PFSK-1 (cell line): ENCODE measurements around the gene GTPBP2.

Experiments
- FOXP2 ChIP-seq: optimal IDR thresholded peaks from 2 replicates; pipeline ENCODE3; 2011; ENCODE audit warnings: borderline replicate concordance, control low read depth, inconsistent platforms; ENCODE audit not compliant: insufficient read depth; ENCODE audit errors: extremely low read length, extremely low read depth
- POLR2AphosphoS5 ChIP-seq: IDR thresholded peaks from 2 replicates; pipeline ENCODE4 v1.6.1; 2012; ENCODE audit warnings: low read depth, mild to moderate bottlenecking, control low read depth, low read length, moderate library complexity
- REST ChIP-seq, 2 experiments: IDR thresholded peaks; 2 replicates each; pipeline versions ENCODE4 v1.6.1 to v1.8.0; 2011 to 2012; ENCODE audit warnings: low read depth in 2 of 2, low read length in 2 of 2, control low read depth in 1 of 2, inconsistent platforms in 1 of 2, mild to moderate bottlenecking in 1 of 2, moderate library complexity in 1 of 2; ENCODE audit not compliant: insufficient read depth in 1 of 2
- SIN3A ChIP-seq: IDR thresholded peaks from 2 replicates; pipeline ENCODE4 v1.6.1; 2012; ENCODE audit warnings: mild to moderate bottlenecking, low read length, moderate library complexity, borderline replicate concordance; ENCODE audit not compliant: insufficient read depth
- TAF1 ChIP-seq: IDR thresholded peaks from 2 replicates; pipeline ENCODE4 v1.6.1; 2012; ENCODE audit warnings: low read length, control low read depth, borderline replicate concordance; ENCODE audit not compliant: insufficient read depth

GTPBP2 gene

GRCh38 chr6:43674921-43675320 lies 45.9 kb upstream of the GTPBP2 start:
- TF ChIP-seq REST (IDR thresholded peaks at IDR 0.05; ENCODE audit: insufficient read depth in 1 of 2, low read depth in 2 of 2, low read length in 2 of 2) (no peak), FOXP2 (no peak), TAF1 (no peak), SIN3A (no peak), POLR2AphosphoS5 (no peak)

GRCh38 chr6:43674291-43674690 lies 45.2 kb upstream of the GTPBP2 start:
- TF ChIP-seq POLR2AphosphoS5 = no peak
- TF ChIP-seq SIN3A = no peak
- no peak for TF ChIP-seq TAF1
- TF ChIP-seq REST (IDR thresholded peaks at IDR 0.05; ENCODE audit: insufficient read depth in 1 of 2, low read depth in 2 of 2, low read length in 2 of 2) = no peak
- no peak for TF ChIP-seq FOXP2

GRCh38 chr6:43673444-43674084 lies 44.5 kb upstream of the GTPBP2 start:
- TF ChIP-seq SIN3A = no peak
- TF ChIP-seq TAF1 = no peak
- no peak for TF ChIP-seq FOXP2
- TF ChIP-seq POLR2AphosphoS5 = no peak
- TF ChIP-seq REST (IDR thresholded peaks at IDR 0.05; ENCODE audit: insufficient read depth in 1 of 2, low read depth in 2 of 2, low read length in 2 of 2) = no peak

- TF ChIP-seq SIN3A (no peak), FOXP2 (no peak), REST (IDR thresholded peaks at IDR 0.05; ENCODE audit: insufficient read depth in 1 of 2, low read depth in 2 of 2, low read length in 2 of 2) (no peak), POLR2AphosphoS5 (no peak), TAF1 (no peak)
Observed at GRCh38 chr6:43671801-43672690, 43.0 kb upstream of the GTPBP2 start.
